Psoas muscle (tissue), 8 donors: ENCODE results near the gene MMP21. TPM values are rescaled to one million over a fixed set of nuclear protein-coding genes. Genes with fewer than 3 reads are reported as not detected.

Experiments
- ATAC-seq, 4 donors: fragments of 200-7000 bp; cut with Tn5 transposase; one replicate each; pipeline ENCODE4 v1.9.1; 2020; ENCODE audit warnings: moderate library complexity in 3 of 4, mild to moderate bottlenecking in 2 of 4
- DNase-seq, 2 donors: peaks; one replicate each; pipeline ENCODE4 v3.0.0-alpha.2; 2020
- H3K27ac ChIP-seq: fragments of 200-600 bp; one replicate; pipeline ENCODE4 v1.8.0; 2022
- H3K27me3 ChIP-seq, 3 donors: fragments of 200-600 bp in 1 of 3; one replicate each; pipeline versions ENCODE4 v1.6.1 to v1.8.0; 2013 to 2022; ENCODE audit warnings: low read length in 2 of 3, mild to moderate bottlenecking in 2 of 3, moderate library complexity in 1 of 3; ENCODE audit not compliant: insufficient read depth in 3 of 3
- H3K36me3 ChIP-seq, 2 donors: fragments of 200-600 bp in 1 of 2; one replicate each; pipeline versions ENCODE4 v1.6.1 to v1.8.0; 2013 to 2022; ENCODE audit warnings: low read depth in 1 of 2, mild to moderate bottlenecking in 1 of 2, moderate library complexity in 1 of 2; ENCODE audit not compliant: insufficient read depth in 1 of 2
- H3K4me1 ChIP-seq: fragments of 200-600 bp; one replicate; pipeline ENCODE4 v1.8.0; 2022
- H3K4me3 ChIP-seq: fragments of 200-600 bp; one replicate; pipeline ENCODE4 v1.8.0; 2022; ENCODE audit warnings: mild to moderate bottlenecking
- H3K9me3 ChIP-seq: fragments of 200-600 bp; one replicate; pipeline ENCODE4 v1.8.0; 2022
- WGBS, 3 donors: extraction: QIAGEN DNeasy Blood & Tissue Kit; methylation state at CpG; one replicate each; pipeline versions ENCODE4 v1.1.6 to v1.1.7; 2013; 5-methylcytosine and 5-hydroxymethylcytosine counted together
- intact Hi-C, 2 donors: fragments of 100-400 bp; cut with DNase I; formaldehyde crosslinking; loops; one replicate each; pipeline versions ENCODE4 v1.11.0 to v1.14.2; 2022
- polyA plus RNA-seq, 3 donors: library from polyadenylated mRNA; stranded (reverse); fragments of 200-250 nt; gene quantifications; one replicate each; pipeline ENCODE4 v1.2.3, GENCODE V29; 2013
- total RNA-seq, 4 donors: library from RNA; stranded (reverse); fragmentation: NEBNext Ultra II Directional in 2 of 4; extraction: Animal tissue kit (Norgen Biotek cat#: 25700) in 2 of 4; gene quantifications; one replicate each; pipeline versions ENCODE4 v1.2.1 to v1.2.4, GENCODE V29; 2021 to 2023
- TF ChIP-seq, protein P1 (sequence below): fragments of 200-600 bp; IDR thresholded peaks from one replicate; pipeline ENCODE4 v1.8.0; 2022; ENCODE audit warnings: antibody characterized with exemption
- donor health status: healthy with polysubstance abuse.
- donor health status: DM: no; HTN: no; CAD: no; lungs with moderate emphysema.
- donor health status: Bipolar disorder and iron deficiency.
- donor health status: healthy.
- donor health status: DM: yes; HTN: yes; CAD: no.
- donor health status: DM: no; HTN: no; CAD: no.
- donor health status: DM: no; HTN: no; CAD: no.
- donor health status: DM: yes; HTN: yes; CAD: no.

The MMP21 gene
- total and polyA plus RNA-seq, 7 donors, result 0.03 to 0.17 (median 0.04) TPM; not detected in 4

DNA sequence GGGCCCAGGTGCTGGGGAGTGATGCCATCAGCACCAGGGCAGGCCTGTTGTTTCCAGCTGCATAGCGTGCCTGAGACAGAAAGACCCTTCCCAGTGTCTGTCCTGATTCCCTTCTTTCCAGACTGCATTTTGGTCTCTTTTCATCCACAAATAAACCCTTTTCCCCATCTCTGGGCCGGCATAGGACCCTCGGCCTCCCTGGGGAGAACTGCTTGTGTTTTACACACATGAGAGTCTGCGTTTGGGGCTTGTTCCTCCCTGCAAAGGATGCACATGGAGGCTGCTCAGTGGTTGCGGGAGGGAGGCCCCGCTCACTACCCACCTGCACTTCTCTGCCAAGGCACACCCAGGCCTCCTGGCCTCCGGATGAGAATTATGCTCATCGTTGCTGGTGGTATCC, 5.8 kb upstream of the MMP21 start:
- 89 to 91% (median 90%) methylated on average over 8 of the region's 8 CpGs for WGBS, 3 donors
- intact Hi-C loops, result no loop called here
- TF ChIP-seq, protein P1, sequence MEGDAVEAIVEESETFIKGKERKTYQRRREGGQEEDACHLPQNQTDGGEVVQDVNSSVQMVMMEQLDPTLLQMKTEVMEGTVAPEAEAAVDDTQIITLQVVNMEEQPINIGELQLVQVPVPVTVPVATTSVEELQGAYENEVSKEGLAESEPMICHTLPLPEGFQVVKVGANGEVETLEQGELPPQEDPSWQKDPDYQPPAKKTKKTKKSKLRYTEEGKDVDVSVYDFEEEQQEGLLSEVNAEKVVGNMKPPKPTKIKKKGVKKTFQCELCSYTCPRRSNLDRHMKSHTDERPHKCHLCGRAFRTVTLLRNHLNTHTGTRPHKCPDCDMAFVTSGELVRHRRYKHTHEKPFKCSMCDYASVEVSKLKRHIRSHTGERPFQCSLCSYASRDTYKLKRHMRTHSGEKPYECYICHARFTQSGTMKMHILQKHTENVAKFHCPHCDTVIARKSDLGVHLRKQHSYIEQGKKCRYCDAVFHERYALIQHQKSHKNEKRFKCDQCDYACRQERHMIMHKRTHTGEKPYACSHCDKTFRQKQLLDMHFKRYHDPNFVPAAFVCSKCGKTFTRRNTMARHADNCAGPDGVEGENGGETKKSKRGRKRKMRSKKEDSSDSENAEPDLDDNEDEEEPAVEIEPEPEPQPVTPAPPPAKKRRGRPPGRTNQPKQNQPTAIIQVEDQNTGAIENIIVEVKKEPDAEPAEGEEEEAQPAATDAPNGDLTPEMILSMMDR, result no peak
- Histone ChIP-seq H3K4me1 (no peaks in the 10 kb centered on the region), H3K36me3 (no peaks in the 10 kb centered on the region), H3K27ac (no peak overlapping the region), H3K27me3 (no peaks in the 10 kb centered on the region), H3K9me3 (no peaks in the 10 kb centered on the region), H3K4me3 (no peak overlapping the region)
- ATAC-seq, result no peak
- no peak for DNase-seq

DNA sequence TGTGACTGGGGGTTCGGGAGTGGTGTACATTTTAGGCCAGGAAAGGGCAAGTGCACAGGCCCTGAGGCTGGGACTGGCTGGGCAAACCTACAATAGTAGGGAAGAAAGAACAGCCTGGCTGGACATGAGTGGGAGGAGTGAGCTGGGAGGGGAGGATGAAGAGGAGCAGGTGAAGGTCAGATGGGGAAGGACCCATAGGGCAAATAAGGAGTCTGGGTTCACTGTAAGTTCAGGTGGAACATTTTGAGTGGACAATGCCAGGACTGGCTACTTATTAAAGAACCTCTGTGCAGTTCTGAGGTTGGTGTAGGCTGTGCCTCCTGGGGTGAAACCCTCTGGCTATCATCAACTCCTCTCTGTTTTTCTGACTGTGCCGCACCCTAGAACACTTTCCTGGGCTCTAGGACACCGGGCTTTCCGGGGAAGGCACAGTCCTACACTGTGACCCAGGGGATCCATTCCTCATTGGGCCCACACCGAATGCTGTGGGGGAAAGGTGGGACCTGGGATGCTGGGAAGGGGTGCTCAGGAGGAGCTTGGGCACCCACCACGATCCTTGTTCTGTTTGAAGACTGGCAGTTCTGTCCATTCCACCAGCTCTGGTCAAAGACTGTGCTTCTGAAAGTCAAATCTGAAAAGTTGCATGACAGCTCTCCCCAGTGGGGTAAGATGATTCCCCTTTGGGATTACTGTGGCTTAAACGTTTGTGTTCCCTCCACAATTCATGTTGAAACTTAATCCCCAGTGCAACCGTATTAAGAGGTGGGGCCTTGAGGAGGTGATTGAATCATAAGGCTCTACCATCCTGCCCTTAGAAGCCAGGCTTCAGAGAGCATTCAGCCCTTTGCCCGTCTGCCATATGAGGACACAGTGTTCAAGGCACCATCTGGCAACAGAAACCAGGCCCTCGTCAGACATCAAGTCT, 4.0 kb upstream of the MMP21 start:
- no peak for DNase-seq
- Histone ChIP-seq H3K4me3 (no peak overlapping the region), H3K9me3 (no peaks in the 10 kb centered on the region), H3K27me3 (no peaks in the 10 kb centered on the region), H3K4me1 (no peaks in the 10 kb centered on the region), H3K36me3 (no peaks in the 10 kb centered on the region), H3K27ac (no peak overlapping the region)
- ATAC-seq, result no peak
- intact Hi-C loops, result no loop called here
- TF ChIP-seq, protein P1, result no peak
- WGBS, 3 donors, result 67 to 80% (median 67%) methylated on average over 10 of the region's 10 CpGs

DNA sequence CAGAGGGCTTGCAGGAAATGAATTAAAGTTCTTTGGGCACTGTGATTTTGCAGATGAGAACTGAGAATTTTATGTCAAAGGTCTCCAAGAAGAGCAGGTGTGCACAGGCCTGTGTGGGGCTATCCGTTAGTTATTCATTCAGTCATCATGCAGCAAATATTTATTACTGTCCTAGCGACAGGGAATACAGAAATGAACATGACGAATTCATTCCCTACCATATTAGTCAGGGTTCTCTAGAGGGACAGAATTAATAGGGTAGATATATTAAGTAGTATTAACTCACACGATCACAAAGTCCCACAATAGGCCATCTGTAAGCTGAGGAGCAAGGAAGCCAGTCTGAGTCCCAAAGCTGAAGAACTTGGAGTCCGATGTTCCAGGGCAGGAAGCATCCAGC, 2.9 kb upstream of the MMP21 start:
- TF ChIP-seq, protein P1, result no peak
- no peaks in the 10 kb centered on the region for H3K4me1 ChIP-seq
- no peaks in the 10 kb centered on the region for H3K36me3 ChIP-seq
- H3K27ac ChIP-seq, result no peak overlapping the region
- no peak overlapping the region for H3K4me3 ChIP-seq
- intact Hi-C loops, result no loop called here
- no peaks in the 10 kb centered on the region for H3K27me3 ChIP-seq
- H3K9me3 ChIP-seq, result no peaks in the 10 kb centered on the region
- DNase-seq (no peak), ATAC-seq (no peak)
- 20 to 40% (median 28%) methylated on average over 5 of the region's 5 CpGs for WGBS, 3 donors

DNA sequence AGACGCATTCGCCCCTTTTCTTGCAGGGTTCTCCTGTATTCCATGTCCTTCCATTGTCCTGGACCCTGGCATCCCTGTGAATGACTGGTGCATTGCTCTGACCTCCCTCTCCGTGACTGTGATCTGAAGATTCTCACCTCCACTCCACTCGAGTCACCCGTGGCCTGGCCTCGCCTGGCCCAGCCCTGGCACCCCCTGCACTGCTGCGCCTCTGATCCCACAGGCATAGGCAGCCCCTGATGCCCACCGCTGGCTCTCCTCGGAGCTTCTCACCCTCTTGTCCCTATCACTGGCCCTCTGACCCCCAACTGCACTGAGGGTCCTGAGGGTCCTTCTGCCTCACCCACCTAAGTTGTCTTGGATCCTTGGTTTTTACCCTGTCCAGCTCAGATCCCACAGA, 2.2 kb upstream of the MMP21 start:
- ATAC-seq, result no peak
- H3K4me3 ChIP-seq, result no peak overlapping the region
- WGBS, 3 donors, result 92 to 97% (median 93%) methylated on average over 9 of the region's 9 CpGs
- H3K36me3 ChIP-seq, result no peaks in the 10 kb centered on the region
- H3K9me3 ChIP-seq, result no peaks in the 10 kb centered on the region
- intact Hi-C loops, result no loop called here
- no peak overlapping the region for H3K27ac ChIP-seq
- H3K4me1 ChIP-seq, result no peaks in the 10 kb centered on the region
- DNase-seq, result no peak
- H3K27me3 ChIP-seq, result no peaks in the 10 kb centered on the region
- TF ChIP-seq, protein P1, result no peak
